RWPE1 (cell line): ENCODE results near the gene COL27A1.

Experiments
- CTCF ChIA-PET: fragments of 350-600 bp; sonication (Branson Sonifier 250); formaldehyde crosslinking; extraction: SDS; loops from one replicate; lab custom pipeline; 2021; lab: Yijun Ruan, JAX
- POLR2A ChIA-PET: fragments of 400-600 bp; formaldehyde crosslinking; extraction: SDS; loops from one replicate; lab custom pipeline; 2020; ENCODE audit warnings: antibody characterized with exemption; ENCODE audit not compliant: low non-redundant PET; lab: Yijun Ruan, JAX
- DNase-seq: peaks from one replicate; pipeline ENCODE4 v3.0.0; 2012; ENCODE audit warnings: low spot score
- H3K27ac ChIP-seq: fragments of 450-650 bp; 2 replicates; pipeline ENCODE4 v1.5.1; 2017
- TF ChIP-seq, protein P1 (sequence below): fragments of 450-650 bp; conservative IDR thresholded peaks from 2 replicates; pipeline ENCODE4 v1.5.1; 2017; ENCODE audit warnings: low read depth, mild to moderate bottlenecking

COL27A1 gene

GRCh38 chr9:114309096-114309495 lies 153.8 kb downstream of the COL27A1 start:
- ChIA-PET POLR2A (no interaction called here), CTCF (interaction anchor here (0.6 to 2.5 kb wide), 4 partner anchors 30 to 227 kb away, joined by 3 to 13 read pairs (median 4); no protein-coding TSS in a partner anchor)
- DNase-seq: no peak

GRCh38 chr9:114310471-114311450 lies 155.4 kb downstream of the COL27A1 start:
- TF ChIP-seq, protein P1, sequence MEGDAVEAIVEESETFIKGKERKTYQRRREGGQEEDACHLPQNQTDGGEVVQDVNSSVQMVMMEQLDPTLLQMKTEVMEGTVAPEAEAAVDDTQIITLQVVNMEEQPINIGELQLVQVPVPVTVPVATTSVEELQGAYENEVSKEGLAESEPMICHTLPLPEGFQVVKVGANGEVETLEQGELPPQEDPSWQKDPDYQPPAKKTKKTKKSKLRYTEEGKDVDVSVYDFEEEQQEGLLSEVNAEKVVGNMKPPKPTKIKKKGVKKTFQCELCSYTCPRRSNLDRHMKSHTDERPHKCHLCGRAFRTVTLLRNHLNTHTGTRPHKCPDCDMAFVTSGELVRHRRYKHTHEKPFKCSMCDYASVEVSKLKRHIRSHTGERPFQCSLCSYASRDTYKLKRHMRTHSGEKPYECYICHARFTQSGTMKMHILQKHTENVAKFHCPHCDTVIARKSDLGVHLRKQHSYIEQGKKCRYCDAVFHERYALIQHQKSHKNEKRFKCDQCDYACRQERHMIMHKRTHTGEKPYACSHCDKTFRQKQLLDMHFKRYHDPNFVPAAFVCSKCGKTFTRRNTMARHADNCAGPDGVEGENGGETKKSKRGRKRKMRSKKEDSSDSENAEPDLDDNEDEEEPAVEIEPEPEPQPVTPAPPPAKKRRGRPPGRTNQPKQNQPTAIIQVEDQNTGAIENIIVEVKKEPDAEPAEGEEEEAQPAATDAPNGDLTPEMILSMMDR: no peak
- no peak for DNase-seq
- no peak overlapping the region for H3K27ac ChIP-seq
- CTCF ChIA-PET: interaction anchor here (0.5 to 1.1 kb wide), 5 partner anchors 102 to 824 kb away, joined by 3 to 5 read pairs (median 3); no protein-coding TSS in a partner anchor
- POLR2A ChIA-PET: no interaction called here

More at GRCh38 chr9:114309096-114309495, 153.8 kb downstream of the COL27A1 start:
- TF ChIP-seq, protein P1: no peak
- no peak overlapping the region for H3K27ac ChIP-seq

- ChIA-PET POLR2A (no interaction called here), CTCF (interaction anchor here (0.7 kb wide), 1 partner anchor 204 kb away, joined by 5 read pairs; no protein-coding TSS in a partner anchor)
- TF ChIP-seq, protein P1: no peak
- no peak overlapping the region for H3K27ac ChIP-seq
- no peak for DNase-seq
These were observed 156.5 kb downstream of the COL27A1 start for GRCh38 chr9:114311571-114312512.

- POLR2A ChIA-PET: no interaction called here
- CTCF ChIA-PET: interaction anchor here (0.7 kb wide), 1 partner anchor 54 kb away, joined by 3 read pairs; no protein-coding TSS in a partner anchor
- H3K27ac ChIP-seq: no peak overlapping the region
- no peak for DNase-seq
- TF ChIP-seq, protein P1: no peak
These were observed 157.2 kb downstream of the COL27A1 start for GRCh38 chr9:114312513-114312875.

DNA sequence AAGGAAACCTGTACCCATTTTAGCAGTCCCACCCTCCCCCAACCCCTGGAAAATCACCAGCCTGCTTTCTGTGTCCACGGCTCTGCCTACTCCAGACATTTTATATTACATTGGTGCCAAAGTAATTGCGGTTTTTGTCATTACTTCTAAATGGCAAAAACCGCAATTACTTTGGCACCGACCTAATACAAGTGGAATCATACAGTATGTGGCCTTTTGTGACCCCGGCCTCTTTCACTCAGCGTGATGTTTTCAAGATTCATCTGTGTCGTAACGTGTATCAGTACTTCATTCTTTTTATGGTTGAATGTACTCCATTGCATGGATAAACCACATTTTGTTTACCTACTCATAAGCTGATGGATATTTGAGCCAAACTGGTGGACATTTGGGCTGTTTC lies 157.8 kb downstream of the COL27A1 start:
- DNase-seq: no peak
- H3K27ac ChIP-seq: no peak overlapping the region
- ChIA-PET CTCF (interaction anchor here (0.7 to 1.6 kb wide), 3 partner anchors 22 to 205 kb away, joined by 3 to 6 read pairs (median 3); no protein-coding TSS in a partner anchor), POLR2A (no interaction called here)
- TF ChIP-seq, protein P1: no peak
